Lower lobe of right lung (tissue), 2 donors: ENCODE measurements around the gene NT5M. TPM values are rescaled to one million over a fixed set of nuclear protein-coding genes. Genes with fewer than 3 reads are reported as not detected.

Experiments
- ATAC-seq, 2 donors: fragments of 200-7000 bp; cut with Tn5 transposase; one replicate each; pipeline ENCODE4 v1.9.1; 2020 to 2022; ENCODE audit warnings: mild to moderate bottlenecking in 2 of 2, moderate library complexity in 2 of 2
- DNase-seq: peaks from one replicate; pipeline ENCODE4 v3.0.0-alpha.2; 2020
- H3K27ac ChIP-seq: fragments of 200-600 bp; one replicate; pipeline ENCODE4 v1.8.0; 2022
- H3K27me3 ChIP-seq: fragments of 200-600 bp; one replicate; pipeline ENCODE4 v1.8.0; 2022; ENCODE audit warnings: low read depth
- H3K36me3 ChIP-seq: fragments of 200-600 bp; one replicate; pipeline ENCODE4 v1.8.0; 2022; ENCODE audit warnings: mild to moderate bottlenecking
- H3K4me1 ChIP-seq: fragments of 200-600 bp; one replicate; pipeline ENCODE4 v1.8.0; 2022
- H3K4me3 ChIP-seq: fragments of 200-600 bp; one replicate; pipeline ENCODE4 v1.8.0; 2022; ENCODE audit warnings: mild to moderate bottlenecking
- H3K9me3 ChIP-seq: fragments of 200-600 bp; one replicate; pipeline ENCODE4 v1.8.0; 2022
- CTCF ChIP-seq: fragments of 200-600 bp; IDR thresholded peaks from one replicate; pipeline ENCODE4 v1.8.0; 2022; ENCODE audit warnings: antibody characterized with exemption, mild to moderate bottlenecking
- intact Hi-C: fragments of 100-400 bp; cut with DNase I; formaldehyde crosslinking; loops from one replicate; pipeline ENCODE4 v1.11.0; 2022
- total RNA-seq: library from RNA; stranded (reverse); fragmentation: NEBNext Ultra II Directional; extraction: Animal tissue kit (Norgen Biotek cat#: 25700); gene quantifications from one replicate; pipeline ENCODE4 v1.2.1, GENCODE V29; 2021
- donor health status: DM: no; HTN: yes; CAD: no; lungs with severe emphysema.

NT5M gene
- total RNA-seq, 1 donor from 2014 or later: 1.1 TPM

DNA sequence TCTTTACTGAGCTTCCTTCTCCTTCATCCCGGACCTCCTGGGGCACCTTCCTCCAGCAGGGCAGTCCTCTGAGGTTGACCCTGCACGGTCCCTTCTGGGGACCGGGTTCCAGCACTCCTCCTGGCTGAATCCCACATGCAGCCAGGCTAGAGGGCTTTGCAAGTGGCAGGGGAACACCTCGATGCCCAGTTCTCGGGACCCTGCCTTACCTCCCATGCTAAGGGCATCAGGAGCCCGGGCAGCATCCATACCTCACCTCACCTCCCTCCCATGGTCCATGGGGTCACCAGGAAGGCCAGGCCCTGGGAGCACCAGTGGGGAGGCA lies 81.1 kb downstream of the NT5M start:
- Histone ChIP-seq H3K4me3 (no peak overlapping the region), H3K27me3 (no peaks in the 10 kb centered on the region), H3K36me3 (no peaks in the 10 kb centered on the region), H3K4me1 (no peaks in the 10 kb centered on the region), H3K27ac (no peak overlapping the region), H3K9me3 (no peaks in the 10 kb centered on the region)
- DNase-seq (no peak), ATAC-seq (no peak)
- intact Hi-C loops: no loop called here
- TF ChIP-seq CTCF: no peak

GRCh38 chr17:17384961-17385360 lies 81.8 kb downstream of the NT5M start:
- DNase-seq (no peak), ATAC-seq (no peak)
- Histone ChIP-seq H3K4me3 (no peak overlapping the region), H3K27ac (no peak overlapping the region), H3K27me3 (no peaks in the 10 kb centered on the region), H3K36me3 (no peaks in the 10 kb centered on the region), H3K9me3 (no peaks in the 10 kb centered on the region), H3K4me1 (no peaks in the 10 kb centered on the region)
- no peak for TF ChIP-seq CTCF
- intact Hi-C loops: no loop called here

GRCh38 chr17:17385491-17385890 lies 82.3 kb downstream of the NT5M start:
- intact Hi-C loops: no loop called here
- Histone ChIP-seq H3K4me1 (no peaks in the 10 kb centered on the region), H3K9me3 (no peaks in the 10 kb centered on the region), H3K36me3 (no peaks in the 10 kb centered on the region), H3K4me3 (no peak overlapping the region), H3K27ac (no peak overlapping the region), H3K27me3 (no peaks in the 10 kb centered on the region)
- no peak for TF ChIP-seq CTCF
- ATAC-seq (no peak), DNase-seq (no peak)

DNA sequence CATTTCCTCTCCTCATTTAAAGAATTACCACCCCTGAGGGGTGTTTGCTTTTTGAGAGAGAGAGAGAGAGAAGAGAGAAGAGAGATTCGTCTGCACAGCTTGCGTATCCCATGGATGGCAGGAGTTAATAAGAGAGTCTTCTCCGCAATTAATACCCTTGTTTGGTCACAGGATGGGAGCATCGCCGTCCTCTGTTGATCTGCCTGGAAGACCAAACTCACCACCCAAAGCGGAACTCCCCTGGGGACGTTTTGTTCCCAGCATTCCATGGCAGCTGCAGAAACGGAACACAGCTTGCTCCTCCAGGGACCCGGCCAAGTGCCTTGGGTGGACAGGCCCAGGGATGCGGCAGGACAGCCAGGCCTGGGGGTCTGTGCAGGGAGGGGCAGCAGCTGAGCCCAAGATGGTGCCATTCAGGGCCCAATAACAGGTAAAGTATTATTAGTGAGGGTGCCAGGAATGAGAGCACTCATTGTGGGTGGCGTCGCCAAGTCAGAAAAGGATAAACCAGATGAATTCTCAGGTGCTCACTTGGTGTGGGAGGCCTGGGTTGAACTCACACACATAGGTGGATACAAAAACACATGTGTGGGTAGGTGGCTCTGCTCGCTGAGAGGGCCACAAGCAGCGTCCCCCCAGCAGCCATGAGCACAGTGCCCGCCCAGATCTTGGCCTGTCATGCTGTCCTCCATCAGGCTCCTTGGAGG lies 83.1 kb downstream of the NT5M start:
- Histone ChIP-seq H3K4me3 (no peak overlapping the region), H3K36me3 (no peaks in the 10 kb centered on the region), H3K27ac (no peak overlapping the region), H3K9me3 (no peaks in the 10 kb centered on the region), H3K4me1 (no peaks in the 10 kb centered on the region), H3K27me3 (no peaks in the 10 kb centered on the region)
- ATAC-seq (no peak), DNase-seq (no peak)
- no peak for TF ChIP-seq CTCF
- intact Hi-C loops: no loop called here

- Histone ChIP-seq H3K4me1 (no peaks in the 10 kb centered on the region), H3K27ac (no peak overlapping the region), H3K27me3 (no peaks in the 10 kb centered on the region), H3K4me3 (no peak overlapping the region), H3K9me3 (no peaks in the 10 kb centered on the region), H3K36me3 (no peaks in the 10 kb centered on the region)
- DNase-seq (no peak), ATAC-seq (peak; percentile 34 to 38)
- no peak for TF ChIP-seq CTCF
- intact Hi-C loops: no loop called here
Measured at GRCh38 chr17:17387017-17387497, 83.9 kb downstream of the NT5M start.
